ENCODE data around the gene CCDC12.

GRCh38 chr3:46946856-46947545 is 29.5 kb downstream of the CCDC12 start:
- no peak for TF ChIP-seq CSRNP3 (CRISPR knock-in tag; IDR thresholded peaks at IDR 0.05)
- TF ChIP-seq OSR1 (CRISPR knock-in tag; IDR thresholded peaks at IDR 0.05), result no peak
- TF ChIP-seq ESRRG (CRISPR knock-in tag; IDR thresholded peaks at IDR 0.05), result no peak
- no peak for TF ChIP-seq ZNF8 (CRISPR knock-in tag; IDR thresholded peaks at IDR 0.05)
- no peak for TF ChIP-seq ZFP3 (CRISPR knock-in tag; IDR thresholded peaks at IDR 0.05)
- TF ChIP-seq ZFP30 (CRISPR knock-in tag; IDR thresholded peaks at IDR 0.05), result no peak
- TF ChIP-seq RARB (CRISPR knock-in tag; IDR thresholded peaks at IDR 0.05), result no peak
- TF ChIP-seq BACH2 (CRISPR knock-in tag; IDR thresholded peaks at IDR 0.05; ENCODE audit: borderline replicate concordance), result no peak
- no peak for TF ChIP-seq PATZ1 (CRISPR knock-in tag; IDR thresholded peaks at IDR 0.05; ENCODE audit: borderline replicate concordance)
- no peak for TF ChIP-seq ARNTL (CRISPR knock-in tag; IDR thresholded peaks at IDR 0.05; ENCODE audit: borderline replicate concordance, low read depth)
- 0 out of 2 replicates have a peak, but pooled peaks have one; percentile 17 for TF ChIP-seq TCF4 (CRISPR knock-in tag; IDR thresholded peaks at IDR 0.05; ENCODE audit: borderline replicate concordance)
- no peak for TF ChIP-seq ZNF565 (CRISPR knock-in tag; conservative IDR thresholded peaks at IDR 0.05; ENCODE audit: low read depth)

Measured in SK-N-SH treated with all-trans-retinoic acid at 6 μM for 48 hours (cell line).